ENCODE measurements around the gene BCAT1.

GRCh38 chr12:24950231-24950834 is 1.4 kb upstream of the BCAT1 start:
- no peak for TF ChIP-seq POLR2A (IDR thresholded peaks at IDR 0.05)
- TF ChIP-seq CTCF (IDR thresholded peaks at IDR 0.05) = no peak
- no peak for TF ChIP-seq EP300 (IDR thresholded peaks at IDR 0.05; ENCODE audit: low read depth)

Data from transverse colon (tissue), 3 donors.